H1 (cell line): ENCODE measurements around the gene MGAT5B. TPM values are rescaled to one million over a fixed set of nuclear protein-coding genes. Genes with fewer than 3 reads are reported as not detected.

Experiments used
- CTCF ChIA-PET: fragments of 300-600 bp; sonication (Branson Sonifier 250); formaldehyde crosslinking; loops from one replicate; lab custom pipeline; 2021; ENCODE audit not compliant: partially characterized antibody; lab: Charles Lee
- POLR2A ChIA-PET: fragments of 300-600 bp; sonication (Branson Sonifier 250); formaldehyde crosslinking; loops from one replicate; lab custom pipeline; 2021; ENCODE audit warnings: inconsistent platforms; ENCODE audit not compliant: partially characterized antibody; lab: Charles Lee
- DNase-seq, 2 experiments: peaks; one replicate each; pipeline versions ENCODE4 v3.0.0 to v3.0.0-alpha.2; 2010 to 2022; ENCODE audit warnings: low spot score in 2 of 2, low read depth in 1 of 2, mixed read lengths in 1 of 2
- FAIRE-seq: peaks from 2 replicates; lab custom pipeline; 2011; peaks lifted over from hg19 to GRCh38; lab: Jason Lieb, UNC
- H2AFZ ChIP-seq: 2 replicates; pipeline ENCODE4 v1.8.1; 2012; ENCODE audit warnings: low read length, inconsistent platforms
- H2AK5ac ChIP-seq: 2 replicates; pipeline ENCODE4 v1.6.1; 2013; ENCODE audit warnings: low read depth, low read length
- H2BK120ac ChIP-seq: replicated peaks from 2 replicates; pipeline ENCODE3; 2013; ENCODE audit warnings: low read depth, low read length, inconsistent platforms
- H2BK12ac ChIP-seq: 2 replicates; pipeline ENCODE4 v1.6.1; 2013; ENCODE audit warnings: low read depth, low read length
- H2BK15ac ChIP-seq: 2 replicates; pipeline ENCODE4 v1.6.1; 2013; ENCODE audit warnings: low read length
- H2BK20ac ChIP-seq: 2 replicates; pipeline ENCODE4 v1.6.1; 2013; ENCODE audit warnings: low read length
- H2BK5ac ChIP-seq: 2 replicates; pipeline ENCODE4 v1.6.1; 2013; ENCODE audit warnings: low read depth, low read length
- H3K14ac ChIP-seq: 2 replicates; pipeline ENCODE4 v1.6.1; 2013; ENCODE audit warnings: inconsistent platforms; ENCODE audit not compliant: insufficient read length
- H3K18ac ChIP-seq: 2 replicates; pipeline ENCODE4 v1.6.1; 2013; ENCODE audit warnings: low read length; ENCODE audit errors: extremely low read depth
- H3K23ac ChIP-seq: 2 replicates; pipeline ENCODE4 v1.6.1; 2013; ENCODE audit warnings: inconsistent platforms; ENCODE audit not compliant: insufficient read length
- H3K23me2 ChIP-seq: 2 replicates; pipeline ENCODE4 v1.6.1; 2013; ENCODE audit warnings: low read depth, low read length
- H3K27ac ChIP-seq: 2 replicates; pipeline ENCODE4 v1.6.1; 2011; ENCODE audit warnings: low read depth, low read length, inconsistent platforms
- H3K27me3 ChIP-seq, 4 experiments: replicated peaks in 1 of 4; 1 replicate in 1 of 4; 2 replicates in 3 of 4; pipeline versions ENCODE4 v1.6.1 to v1.8.1; 2011 to 2013; ENCODE audit warnings: low read length in 3 of 4, mild to moderate bottlenecking in 3 of 4, inconsistent platforms in 2 of 4, mixed read lengths in 2 of 4, moderate library complexity in 1 of 4; ENCODE audit not compliant: control insufficient read depth in 3 of 4, insufficient read depth in 3 of 4; ENCODE audit errors: extremely low read depth in 1 of 4
- H3K36me3 ChIP-seq, 4 experiments: 2 replicates each; pipeline versions ENCODE4 v1.6.1 to v1.8.1; 2011 to 2013; ENCODE audit warnings: mild to moderate bottlenecking in 4 of 4, low read length in 3 of 4, moderate library complexity in 2 of 4, control low read depth in 1 of 4, inconsistent platforms in 1 of 4; ENCODE audit not compliant: insufficient read depth in 4 of 4, control insufficient read depth in 2 of 4
- H3K4ac ChIP-seq: replicated peaks from 2 replicates; pipeline ENCODE3; 2013; ENCODE audit warnings: low read length, low read depth, mixed read lengths, inconsistent platforms; ENCODE audit not compliant: insufficient read length
- H3K4me1 ChIP-seq, 4 experiments: replicated peaks in 1 of 4; 1 replicate in 1 of 4; 2 replicates in 3 of 4; pipeline versions ENCODE4 v1.6.1 to v1.8.1; 2011 to 2013; ENCODE audit warnings: low read length in 3 of 4, inconsistent platforms in 2 of 4, mixed read lengths in 1 of 4; ENCODE audit not compliant: insufficient read depth in 4 of 4, control insufficient read depth in 3 of 4
- H3K4me2 ChIP-seq, 2 experiments: 2 replicates each; pipeline versions ENCODE4 v1.6.1 to v1.8.1; 2011 to 2013; ENCODE audit warnings: low read depth in 2 of 2, low read length in 2 of 2, control low read depth in 1 of 2, inconsistent platforms in 1 of 2, mild to moderate bottlenecking in 1 of 2; ENCODE audit not compliant: insufficient read depth in 1 of 2
- H3K4me3 ChIP-seq, 4 experiments: fragments of 200-600, 300-600 bp in 1 of 4; sonication (generic), shearing (Covaris generic), sonication (Bioruptor Twin) in 1 of 4; 2 replicates each; pipeline versions ENCODE4 v1.5.1 to v1.8.1; 2011 to 2016; ENCODE audit warnings: low read length in 4 of 4, low read depth in 3 of 4, control low read depth in 2 of 4, inconsistent platforms in 2 of 4, mild to moderate bottlenecking in 2 of 4, mixed read lengths in 1 of 4, moderate library complexity in 1 of 4; ENCODE audit not compliant: insufficient read depth in 2 of 4; ENCODE audit errors: extremely low read depth in 1 of 4
- H3K56ac ChIP-seq: replicated peaks from 2 replicates; pipeline ENCODE3; 2013; ENCODE audit warnings: low read depth, mild to moderate bottlenecking, mixed read lengths, low read length, inconsistent platforms; ENCODE audit not compliant: insufficient read length
- H3K79me1 ChIP-seq: 2 replicates; pipeline ENCODE4 v1.6.1; 2013; ENCODE audit warnings: low read depth, low read length, control low read depth
- H3K79me2 ChIP-seq, 2 experiments: 2 replicates each; pipeline versions ENCODE4 v1.6.1 to v1.8.1; 2012 to 2013; ENCODE audit warnings: low read length in 2 of 2, mild to moderate bottlenecking in 2 of 2, inconsistent platforms in 1 of 2; ENCODE audit not compliant: insufficient read depth in 2 of 2, control insufficient read depth in 1 of 2
- H3K9ac ChIP-seq, 4 experiments: replicated peaks in 1 of 4; 1 replicate in 1 of 4; 2 replicates in 3 of 4; pipeline versions ENCODE4 v1.6.1 to v1.8.1; 2011 to 2013; ENCODE audit warnings: low read depth in 3 of 4, low read length in 3 of 4, control low read depth in 2 of 4, mild to moderate bottlenecking in 2 of 4, moderate library complexity in 2 of 4, inconsistent platforms in 1 of 4; ENCODE audit errors: extremely low read depth in 1 of 4
- H3K9me3 ChIP-seq, 2 experiments: 2 replicates each; pipeline versions ENCODE4 v1.6.1 to v1.8.1; 2012 to 2013; ENCODE audit warnings: mild to moderate bottlenecking in 2 of 2, moderate library complexity in 2 of 2, control low read depth in 1 of 2, inconsistent platforms in 1 of 2, low read depth in 1 of 2, low read length in 1 of 2, mixed read lengths in 1 of 2; ENCODE audit not compliant: insufficient read depth in 2 of 2
- H4K20me1 ChIP-seq, 2 experiments: replicated peaks in 1 of 2; 2 replicates each; pipeline versions ENCODE3 to v1.8.1; 2011 to 2013; ENCODE audit warnings: inconsistent platforms in 2 of 2, low read length in 2 of 2, mild to moderate bottlenecking in 1 of 2; ENCODE audit not compliant: insufficient read depth in 2 of 2, control insufficient read depth in 1 of 2
- H4K5ac ChIP-seq: 2 replicates; pipeline ENCODE4 v1.6.1; 2013; ENCODE audit warnings: low read length, low read depth, mixed read lengths, inconsistent platforms; ENCODE audit not compliant: insufficient read length
- H4K8ac ChIP-seq: 2 replicates; pipeline ENCODE4 v1.8.0; 2013; ENCODE audit warnings: mild to moderate bottlenecking, moderate library complexity, low read length, inconsistent platforms; ENCODE audit not compliant: insufficient read depth; ENCODE audit errors: extremely low read depth
- H4K91ac ChIP-seq: replicated peaks from 2 replicates; pipeline ENCODE3; 2013; ENCODE audit warnings: low read length, mixed read lengths, inconsistent platforms; ENCODE audit not compliant: insufficient read length
- ASH2L ChIP-seq: fragments of 200-600, 300-600 bp; sonication (generic); IDR thresholded peaks from one replicate; pipeline ENCODE4 v1.7.1; 2017; ENCODE audit warnings: low read length
- EGR1 ChIP-seq: IDR thresholded peaks from 2 replicates; pipeline ENCODE4 v1.6.1; 2011; ENCODE audit warnings: low read depth, low read length, borderline replicate concordance
- FOSL1 ChIP-seq: IDR thresholded peaks from 2 replicates; pipeline ENCODE4 v1.6.1; 2011; ENCODE audit warnings: mild to moderate bottlenecking, low read depth, low read length, moderate library complexity; ENCODE audit not compliant: insufficient read depth
- GABPA ChIP-seq: IDR thresholded peaks from 2 replicates; pipeline ENCODE4 v1.6.1; 2011; ENCODE audit warnings: mild to moderate bottlenecking, low read length, moderate library complexity, borderline replicate concordance; ENCODE audit not compliant: insufficient read depth
- GTF2F1 ChIP-seq: IDR thresholded peaks from 2 replicates; pipeline ENCODE4 v1.6.1; 2012; ENCODE audit warnings: low read depth, low read length, improper control_type of control experiment, borderline replicate concordance
- HDAC2 ChIP-seq, 2 experiments: fragments of 300-600 bp in 1 of 2; sonication (generic) in 1 of 2; IDR thresholded peaks; 2 replicates each; pipeline ENCODE4 v1.6.1; 2011 to 2012; ENCODE audit warnings: low read depth in 2 of 2, low read length in 2 of 2, mild to moderate bottlenecking in 2 of 2, moderate library complexity in 2 of 2, borderline replicate concordance in 1 of 2, inconsistent platforms in 1 of 2
- NRF1 ChIP-seq: IDR thresholded peaks from 2 replicates; pipeline ENCODE4 v1.6.1; 2011; ENCODE audit warnings: mild to moderate bottlenecking, low read depth, low read length, improper control_type of control experiment
- POLR2A ChIP-seq, 2 experiments: IDR thresholded peaks; 1 replicate in 1 of 2; 2 replicates in 1 of 2; pipeline ENCODE4 v1.6.1; 2011; ENCODE audit warnings: low read depth in 2 of 2, low read length in 2 of 2, mild to moderate bottlenecking in 2 of 2; ENCODE audit errors: control extremely low read depth in 1 of 2
- SIN3A ChIP-seq, 2 experiments: IDR thresholded peaks in 1 of 2; conservative IDR thresholded peaks in 1 of 2; 2 replicates each; pipeline ENCODE4 v1.6.1; 2011 to 2012; ENCODE audit warnings: low read length in 2 of 2, improper control_type of control experiment in 1 of 2, low read depth in 1 of 2, mild to moderate bottlenecking in 1 of 2
- SIX5 ChIP-seq: IDR thresholded peaks from 2 replicates; pipeline ENCODE4 v1.6.1; 2011; ENCODE audit warnings: mild to moderate bottlenecking, low read depth, low read length
- SUZ12 ChIP-seq: fragments of 200-600 bp; sonication (generic); IDR thresholded peaks from 2 replicates; pipeline ENCODE4 v1.6.1; 2012; ENCODE audit warnings: mild to moderate bottlenecking, inconsistent platforms, low read length, moderate library complexity, mixed read lengths
- WGBS, 2 experiments: shearing (Covaris generic) in 1 of 2; methylation state at CpG; one replicate each; pipeline versions ENCODE4 v1.1.6 to v1.1.7; 2013 to 2015; ENCODE audit warnings: low lambda C conversion rate in 2 of 2, mixed read lengths in 2 of 2, inconsistent platforms in 1 of 2, low coverage in 1 of 2, missing lambda C conversion rate in 1 of 2; ENCODE audit not compliant: insufficient replicate concordance in 2 of 2, insufficient coverage in 1 of 2, insufficient read length in 1 of 2; ENCODE audit errors: extremely low coverage in 1 of 2, missing lambda C conversion rate in 1 of 2; 5-methylcytosine and 5-hydroxymethylcytosine counted together
- polyA plus RNA-seq, 7 experiments: library from polyadenylated mRNA; depleted of rRNA in 3 of 7; stranded (reverse) in 5 of 7; unstranded in 2 of 7; fragments of >200 nt in 5 of 7; fragments of 200-250 nt in 2 of 7; gene quantifications; 1 replicate in 5 of 7; 2 replicates in 1 of 7; 4 replicates in 1 of 7; pipeline versions ENCODE4 v1.2.1 to v1.2.3, GENCODE V29; 2011 to 2013; ENCODE audit warnings: missing spikeins in 2 of 7, mixed read lengths in 2 of 7
- total RNA-seq: library from RNA; stranded (reverse); fragmentation: NEBNext Ultra II Directional; extraction: Animal tissue kit (Norgen Biotek cat#: 25700); gene quantifications from 2 replicates; pipeline ENCODE4 v1.2.1, GENCODE V29; 2021

Gene MGAT5B
- total and polyA plus RNA-seq, 2 of the 8 experiments (the other 6 are each of a cell fraction or from before 2014, with no cell fraction given), result 7.9 to 8.2 TPM

- Histone ChIP-seq H2BK20ac (no peak overlapping the region), H3K79me1 (no peaks in the 10 kb centered on the region), H3K4me2 (no peak overlapping the region), H4K5ac (no peak overlapping the region), H2BK120ac (no peak overlapping the region), H3K56ac (no peak overlapping the region), H2BK5ac (no peak overlapping the region), H3K18ac (no peak overlapping the region; the same call in 1 of the 2 replicates), H3K23me2 (no peaks in the 10 kb centered on the region), H3K14ac (no peak overlapping the region), H4K8ac (no peak overlapping the region), H3K9me3 (0 out of 4 replicates have a peak, but pooled peaks cover 0 to 3% of the 10 kb centered on the region in 2 experiments), H3K4me1 (peaks cover 0 to 5% (median 1%) of the 10 kb centered on the region in 4 experiments; a peak in 3 of 7 replicates), H2AK5ac (no peak overlapping the region), H2BK12ac (no peak overlapping the region), H3K27me3 (no peaks in the 10 kb centered on the region), H3K23ac (no peak overlapping the region), H3K9ac (no peak overlapping the region; a peak in 1 of 7 replicates), H3K79me2 (no peaks in the 10 kb centered on the region), H3K36me3 (no peaks in the 10 kb centered on the region), H3K27ac (no peak overlapping the region), H4K91ac (no peak overlapping the region), H3K4me3 (no peak overlapping the region), H4K20me1 (peaks cover 0 to 5% of the 10 kb centered on the region in 2 experiments), H3K4ac (no peak overlapping the region), H2BK15ac (no peak overlapping the region), H2AFZ (no peak overlapping the region)
- 92% methylated on average over 25 of the region's 32 CpGs; no CpG with 5 or more reads in 1 of the 2 experiments for WGBS, 2 experiments
- FAIRE-seq (no peak), DNase-seq (no peak)
- POLR2A ChIA-PET, result interaction anchor here (0.6 to 1.8 kb wide), 3 partner anchors 57 to 186 kb away, joined by 3 to 5 read pairs (median 3); partner anchors contain the start of gene MFSD11
- CTCF ChIA-PET, result interaction anchor here (1.0 to 3.8 kb wide), 4 partner anchors 19 to 211 kb away, joined by 3 to 19 read pairs (median 4); partner anchors contain the start of gene MGAT5B
- TF ChIP-seq NRF1 (no peak), HDAC2 (IDR thresholded peaks at IDR 0.05; ENCODE audit: borderline replicate concordance in 1 of 2, low read depth in 2 of 2, low read length in 2 of 2) (no peak), ASH2L (no peak), SIX5 (no peak), FOSL1 (no peak), POLR2A (IDR thresholded peaks at IDR 0.05; ENCODE audit: control extremely low read depth in 1 of 2, low read depth in 2 of 2, low read length in 2 of 2) (no peak), SUZ12 (no peak), GABPA (no peak), GTF2F1 (no peak), EGR1 (no peak), SIN3A (conservative IDR thresholded peaks at IDR 0.05 in 1 of 2, IDR thresholded peaks at IDR 0.05 in 1 of 2; ENCODE audit: low read depth in 1 of 2, low read length in 2 of 2) (no peak)
Measured at GRCh38 chr17:76924345-76925342, 56.4 kb downstream of the MGAT5B start.
